Measurements from ENCODE around the gene CFAP74.

Gene CFAP74

DNA sequence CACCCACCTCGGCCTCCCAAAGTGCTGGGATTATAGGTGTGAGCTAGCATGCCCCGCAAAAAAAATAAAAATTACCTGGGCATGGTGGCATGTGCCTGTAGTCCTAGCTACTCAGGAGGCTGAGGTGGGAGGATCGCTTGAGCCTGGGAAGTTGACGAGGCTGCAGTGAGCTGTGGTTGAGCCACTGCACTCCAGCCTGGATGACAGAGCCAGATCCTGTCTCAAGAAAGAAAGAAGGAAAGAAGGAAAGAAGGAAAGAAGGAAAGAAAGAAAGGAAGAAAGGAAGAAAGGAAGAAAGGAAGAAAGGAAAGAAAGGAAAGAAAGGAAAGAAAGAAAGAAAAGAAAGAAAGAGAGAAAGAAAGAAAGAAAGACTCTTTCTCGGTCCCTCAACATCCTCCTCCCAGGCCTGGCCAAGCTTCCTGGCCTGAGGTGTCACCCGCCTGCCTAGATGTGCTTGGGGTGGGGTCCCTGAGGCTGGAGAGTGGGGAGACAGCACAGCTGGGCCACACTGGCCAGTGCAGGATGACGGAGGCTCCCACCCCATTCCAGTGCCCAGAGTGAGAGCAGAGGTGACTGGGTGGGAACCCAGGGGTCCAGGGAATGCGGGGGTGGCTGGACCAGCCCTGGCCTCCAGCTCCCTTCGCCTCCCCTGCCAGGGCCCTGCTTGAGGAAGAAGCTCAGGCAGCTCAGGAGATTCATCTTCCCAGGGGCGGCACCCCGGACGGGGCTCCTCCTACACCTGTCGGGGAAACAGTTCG is 102.5 kb downstream of the CFAP74 start:
- no peak for DNase-seq (ENCODE audit: insufficient read length)
- TF ChIP-seq POLR2A (IDR thresholded peaks at IDR 0.05; ENCODE audit: low read depth, low read length) (no peak), POLR2AphosphoS5 (IDR thresholded peaks at IDR 0.05; ENCODE audit: low read depth, low read length) (no peak), TAF1 (IDR thresholded peaks at IDR 0.05; ENCODE audit: borderline replicate concordance, low read depth, low read length) (no peak)
- FAIRE-seq, result no peak

DNA sequence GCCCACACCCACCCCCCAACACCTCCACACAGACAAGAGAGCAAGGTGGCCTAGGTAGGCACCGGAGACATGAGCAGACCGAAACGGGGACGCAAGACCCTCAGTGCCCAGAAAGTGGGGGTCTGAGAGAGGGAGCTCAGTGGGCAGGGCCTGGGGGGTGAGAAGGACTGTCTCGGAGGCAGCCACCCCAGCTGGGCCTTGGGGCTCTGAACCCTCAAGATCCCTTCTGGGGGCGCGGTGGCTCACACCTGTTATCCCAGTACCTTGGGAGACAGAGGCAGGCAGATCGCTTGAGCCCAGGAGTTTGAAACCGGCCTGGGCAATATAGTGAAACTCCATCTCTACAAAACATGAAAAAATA is 103.6 kb downstream of the CFAP74 start:
- FAIRE-seq, result no peak
- TF ChIP-seq POLR2AphosphoS5 (IDR thresholded peaks at IDR 0.05; ENCODE audit: low read depth, low read length) (no peak), TAF1 (IDR thresholded peaks at IDR 0.05; ENCODE audit: borderline replicate concordance, low read depth, low read length) (no peak), POLR2A (IDR thresholded peaks at IDR 0.05; ENCODE audit: low read depth, low read length) (no peak)
- no peak for DNase-seq (ENCODE audit: insufficient read length)

GRCh38 chr1:1899266-1899966 is 104.2 kb downstream of the CFAP74 start:
- FAIRE-seq (no peak), DNase-seq (ENCODE audit: insufficient read length) (no peak)
- TF ChIP-seq POLR2A (IDR thresholded peaks at IDR 0.05; ENCODE audit: low read depth, low read length) (no peak), POLR2AphosphoS5 (IDR thresholded peaks at IDR 0.05; ENCODE audit: low read depth, low read length) (no peak), TAF1 (IDR thresholded peaks at IDR 0.05; ENCODE audit: borderline replicate concordance, low read depth, low read length) (no peak)

GRCh38 chr1:1898246-1898933 is 105.2 kb downstream of the CFAP74 start:
- TF ChIP-seq TAF1 (IDR thresholded peaks at IDR 0.05; ENCODE audit: borderline replicate concordance, low read depth, low read length), result no peak
- TF ChIP-seq POLR2A (IDR thresholded peaks at IDR 0.05; ENCODE audit: low read depth, low read length), result no peak
- TF ChIP-seq POLR2AphosphoS5 (IDR thresholded peaks at IDR 0.05; ENCODE audit: low read depth, low read length), result no peak
- no peak for DNase-seq (ENCODE audit: insufficient read length)
- FAIRE-seq, result no peak

- FAIRE-seq, result no peak
- no peak for TF ChIP-seq POLR2AphosphoS5 (IDR thresholded peaks at IDR 0.05; ENCODE audit: low read depth, low read length)
- no peak for TF ChIP-seq POLR2A (IDR thresholded peaks at IDR 0.05; ENCODE audit: low read depth, low read length)
- no peak for TF ChIP-seq TAF1 (IDR thresholded peaks at IDR 0.05; ENCODE audit: borderline replicate concordance, low read depth, low read length)
- DNase-seq (ENCODE audit: insufficient read length), result no peak
These were observed 107.9 kb downstream of the CFAP74 start for GRCh38 chr1:1895456-1896336.

GRCh38 chr1:1895060-1895418 is 108.5 kb downstream of the CFAP74 start:
- no peak for TF ChIP-seq POLR2A (IDR thresholded peaks at IDR 0.05; ENCODE audit: low read depth, low read length)
- DNase-seq (ENCODE audit: insufficient read length), result no peak
- FAIRE-seq, result no peak

DNA sequence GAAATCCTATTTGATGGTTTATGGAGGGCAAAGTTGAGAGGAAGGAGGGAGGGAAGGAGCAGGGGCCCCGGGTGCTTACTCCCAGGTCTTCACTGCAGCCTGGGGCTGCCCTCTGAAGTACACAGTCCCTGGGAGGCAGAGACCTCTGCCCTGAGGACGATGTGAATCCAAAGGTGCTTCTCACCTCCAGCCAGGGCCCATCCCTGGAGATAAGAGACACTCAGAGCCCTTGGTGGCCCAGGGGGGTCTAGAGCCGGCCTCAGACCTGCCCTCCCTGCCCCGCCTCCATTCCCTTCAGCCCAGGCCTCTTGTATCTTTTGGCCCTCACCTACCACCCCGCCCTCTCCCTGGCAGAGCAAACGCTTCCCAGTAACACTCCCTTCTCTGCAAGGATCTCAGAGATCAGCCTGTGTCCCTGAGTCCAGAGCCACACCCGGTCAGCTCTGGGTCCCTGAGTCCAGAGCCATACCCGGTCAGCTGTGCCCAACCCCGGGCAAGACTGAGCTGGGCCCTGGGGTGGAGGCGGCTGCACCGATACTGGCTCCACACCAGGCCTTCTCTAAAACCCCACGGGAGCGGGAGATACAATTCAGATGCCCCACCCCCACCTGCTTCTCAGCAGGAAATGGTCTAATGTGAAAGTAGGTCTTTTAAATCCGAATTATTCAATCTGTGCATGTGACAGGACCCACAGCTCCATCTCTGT is 109.1 kb downstream of the CFAP74 start:
- DNase-seq (ENCODE audit: insufficient read length) (no peak), FAIRE-seq (no peak)
- TF ChIP-seq POLR2A (IDR thresholded peaks at IDR 0.05; ENCODE audit: low read depth, low read length) (no peak), POLR2AphosphoS5 (IDR thresholded peaks at IDR 0.05; ENCODE audit: low read depth, low read length) (no peak), TAF1 (IDR thresholded peaks at IDR 0.05; ENCODE audit: borderline replicate concordance, low read depth, low read length) (no peak)

GRCh38 chr1:1893997-1894353 is 109.6 kb downstream of the CFAP74 start:
- FAIRE-seq (no peak), DNase-seq (ENCODE audit: insufficient read length) (no peak)
- TF ChIP-seq POLR2A (IDR thresholded peaks at IDR 0.05; ENCODE audit: low read depth, low read length) (no peak), TAF1 (IDR thresholded peaks at IDR 0.05; ENCODE audit: borderline replicate concordance, low read depth, low read length) (no peak), POLR2AphosphoS5 (IDR thresholded peaks at IDR 0.05; ENCODE audit: low read depth, low read length) (no peak)

DNA sequence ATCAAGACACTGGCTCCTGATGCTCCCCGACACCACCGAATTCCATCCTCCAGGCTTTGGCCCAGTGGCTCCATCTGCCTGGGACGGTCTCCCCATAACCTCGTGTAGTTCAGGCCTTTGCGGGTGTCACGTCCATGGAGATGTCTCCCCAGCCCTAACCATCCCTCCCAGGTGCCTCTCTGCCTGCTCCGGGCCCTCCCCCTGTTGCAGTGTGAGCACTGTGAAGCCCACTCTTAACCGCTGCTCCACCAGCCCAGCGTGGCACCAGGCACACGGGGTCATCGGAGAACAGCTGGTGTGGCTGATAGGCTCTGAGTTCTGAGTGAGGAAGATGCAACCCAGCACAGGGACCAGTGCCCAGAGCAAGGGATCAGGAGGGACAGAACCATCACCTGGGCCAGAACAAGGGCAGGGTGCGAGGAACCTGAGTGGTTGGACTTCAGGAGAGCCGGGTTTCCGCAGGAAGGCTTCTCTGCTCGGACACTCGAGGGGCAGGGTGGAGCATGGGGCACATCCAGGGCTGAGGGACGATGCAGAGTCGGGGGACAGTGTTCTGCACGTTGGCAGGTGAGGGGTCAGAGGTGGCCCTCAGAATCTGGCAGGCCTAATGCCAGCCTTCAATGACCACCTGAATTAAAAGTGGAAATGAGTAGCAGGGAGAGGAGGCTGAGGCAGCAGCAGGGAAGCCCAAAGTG is 110.1 kb downstream of the CFAP74 start:
- TF ChIP-seq POLR2AphosphoS5 (IDR thresholded peaks at IDR 0.05; ENCODE audit: low read depth, low read length) (no peak), TAF1 (IDR thresholded peaks at IDR 0.05; ENCODE audit: borderline replicate concordance, low read depth, low read length) (no peak), POLR2A (IDR thresholded peaks at IDR 0.05; ENCODE audit: low read depth, low read length) (no peak)
- FAIRE-seq (no peak), DNase-seq (ENCODE audit: insufficient read length) (no peak)

GRCh38 chr1:1892763-1893120 is 110.8 kb downstream of the CFAP74 start:
- TF ChIP-seq POLR2AphosphoS5 (IDR thresholded peaks at IDR 0.05; ENCODE audit: low read depth, low read length), result no peak
- TF ChIP-seq TAF1 (IDR thresholded peaks at IDR 0.05; ENCODE audit: borderline replicate concordance, low read depth, low read length), result no peak
- TF ChIP-seq POLR2A (IDR thresholded peaks at IDR 0.05; ENCODE audit: low read depth, low read length), result no peak
- FAIRE-seq (no peak), DNase-seq (ENCODE audit: insufficient read length) (no peak)

All from GM12892 (cell line).